Coronary artery (tissue), 2 donors: ENCODE data around the gene MTMR10.

Source experiments
- DNase-seq: peaks from one replicate; pipeline ENCODE4 v3.0.0-alpha.2; 2017; ENCODE audit warnings: low spot score
- H3K27ac ChIP-seq, 2 donors: fragments of 200-600 bp; sonication (generic); one replicate each; pipeline ENCODE4 v1.5.1; 2016 to 2019
- H3K4me3 ChIP-seq: fragments of 200-600 bp; sonication (generic); 2 replicates; pipeline ENCODE4 v1.5.1; 2016; ENCODE audit warnings: mild to moderate bottlenecking, moderate library complexity
- CTCF ChIP-seq: fragments of 200-600 bp; sonication (generic); IDR thresholded peaks from one replicate; pipeline ENCODE4 v1.5.1; 2019; ENCODE audit warnings: antibody characterized with exemption

MTMR10 gene

DNA sequence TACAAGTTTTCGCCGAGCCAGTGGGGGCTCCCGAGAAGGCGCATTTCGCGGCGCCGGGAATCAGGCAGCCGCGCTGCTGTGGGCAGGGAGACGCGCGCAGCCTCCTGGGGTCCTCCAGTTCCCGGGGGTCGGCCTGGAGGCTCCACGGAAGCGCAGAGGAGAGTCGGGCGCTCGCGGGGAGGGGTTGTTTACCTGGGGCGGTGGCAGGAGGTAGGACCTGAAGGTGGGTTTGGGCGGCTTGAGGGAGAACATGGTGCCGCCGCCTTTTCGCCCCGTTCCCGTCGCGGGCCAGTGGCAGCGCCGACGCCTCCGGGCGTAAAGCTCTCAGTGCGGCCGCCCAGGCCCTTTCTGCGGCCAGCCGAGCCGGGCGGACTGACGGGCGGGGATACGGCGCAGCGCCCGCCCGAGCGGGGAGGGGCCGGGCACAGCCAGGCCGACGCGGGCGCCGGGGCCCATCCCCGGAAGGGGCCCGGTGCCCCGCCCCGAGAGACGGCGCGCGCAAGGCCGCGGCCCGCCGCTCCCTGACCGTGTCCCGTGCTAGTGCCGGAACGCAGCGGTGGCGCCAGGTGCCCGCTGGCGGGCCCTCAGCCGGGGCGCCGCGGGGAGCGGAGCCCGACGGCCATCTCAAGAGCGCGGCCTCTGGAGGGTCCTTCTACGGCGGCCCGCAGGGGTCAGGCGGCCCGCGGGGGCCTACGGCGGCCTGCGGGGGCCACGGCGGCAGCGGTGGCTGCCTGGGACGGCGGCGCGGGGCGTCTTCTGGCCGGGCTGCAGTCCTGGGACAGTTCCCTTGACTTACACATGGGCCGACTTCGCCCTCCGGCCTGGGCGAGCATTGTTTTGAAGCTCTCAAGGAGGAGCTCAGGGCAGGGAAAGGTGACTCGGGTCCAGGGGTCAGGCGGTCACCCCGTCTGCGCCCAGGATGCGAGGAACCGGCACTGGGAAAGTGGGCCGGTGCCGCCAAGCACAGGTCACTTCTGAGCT lies at the start of gene MTMR10:
Gene MTMR10, minus strand, starts transcription at position 374 of the 981 bp plus-strand sequence. Its CDS starts 122 bp downstream, at position 252.
- Histone ChIP-seq H3K27ac (peak within 1 kb of the TSS; percentile 88 to 94), H3K4me3 (peak within 1 kb of the TSS; percentile 83)
- peak; percentile 82 for DNase-seq
- TF ChIP-seq CTCF = no peak

DNA sequence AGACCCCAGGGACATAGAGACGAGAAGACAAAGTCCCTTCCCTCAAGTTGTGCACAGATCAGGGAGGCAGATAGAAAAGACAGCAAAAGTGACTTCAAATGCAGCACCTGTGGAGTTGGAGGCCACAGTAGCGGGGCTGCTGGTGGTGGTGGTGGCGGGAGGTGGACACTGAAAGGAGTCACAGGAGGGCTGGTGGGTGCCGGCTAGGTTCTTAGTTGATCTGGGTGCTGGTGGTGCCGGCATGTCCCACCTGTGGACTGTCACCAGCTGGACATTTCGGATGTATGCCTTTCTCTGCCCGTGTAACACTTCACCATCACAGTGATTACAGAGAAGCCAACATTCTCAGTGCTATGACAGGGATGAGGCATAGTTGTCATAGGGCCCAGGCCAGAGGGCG lies 49.2 kb upstream of the MTMR10 start:
- no peak overlapping the region for H3K27ac ChIP-seq
- no peak overlapping the region for H3K4me3 ChIP-seq
- TF ChIP-seq CTCF = no peak
- DNase-seq = no peak

DNA sequence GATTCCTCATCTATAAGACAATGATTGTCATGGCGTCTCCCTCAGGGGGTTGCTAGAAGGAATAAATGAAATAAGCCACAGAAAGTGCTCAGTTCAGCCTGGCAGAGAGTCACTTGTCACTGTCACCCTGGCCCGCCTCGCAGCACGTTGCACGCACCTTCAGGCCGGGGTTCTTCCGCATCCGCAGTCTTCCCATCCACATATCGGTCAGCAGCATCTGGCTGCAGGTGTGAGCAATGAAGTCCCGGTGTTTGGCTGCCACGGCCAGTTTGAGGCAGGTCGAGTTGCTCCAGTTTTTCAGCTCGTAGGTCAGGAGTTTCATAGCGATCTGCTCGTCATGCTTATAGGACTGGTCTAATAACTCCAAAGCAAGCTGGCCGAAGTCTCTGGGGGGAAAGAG lies 48.5 kb upstream of the MTMR10 start:
- TF ChIP-seq CTCF = no peak
- no peak overlapping the region for H3K4me3 ChIP-seq
- DNase-seq = no peak
- H3K27ac ChIP-seq = no peak overlapping the region

GRCh38 chr15:31037731-31038477 lies 46.5 kb upstream of the MTMR10 start:
- no peak for TF ChIP-seq CTCF
- DNase-seq = no peak
- no peak overlapping the region for H3K27ac ChIP-seq
- no peak overlapping the region for H3K4me3 ChIP-seq

- TF ChIP-seq CTCF = no peak
- DNase-seq = no peak
- Histone ChIP-seq H3K4me3 (no peak overlapping the region), H3K27ac (no peak overlapping the region)
Observed at GRCh38 chr15:31036783-31037182, 45.4 kb upstream of the MTMR10 start.

- Histone ChIP-seq H3K27ac (no peak overlapping the region), H3K4me3 (no peak overlapping the region)
- DNase-seq = no peak
- no peak for TF ChIP-seq CTCF
Observed at GRCh38 chr15:31035610-31036009, 44.2 kb upstream of the MTMR10 start.
